ENCODE measurements around the gene DCTD. TPM values are rescaled to one million over a fixed set of nuclear protein-coding genes. Genes with fewer than 3 reads are reported as not detected.

The DCTD gene
- total RNA-seq, 1 experiment from 2014 or later = 100 TPM

- Histone ChIP-seq H2AFZ (ENCODE audit: low read length) (no peak overlapping the region), H3T11ph (ENCODE audit: low read length) (no peak overlapping the region), H3K79me2 (ENCODE audit: insufficient read depth, low read length) (peaks cover 1% of the 10 kb centered on the region; the same call in 1 of the 2 replicates), H3K23me2 (ENCODE audit: insufficient read length, low read depth, low read length, poor library complexity, severe bottlenecking) (no peaks in the 10 kb centered on the region), H3K9me3 (ENCODE audit: control insufficient read depth, low read depth, low read length) (no peaks in the 10 kb centered on the region), H3K27ac (ENCODE audit: insufficient read length, low read depth, low read length) (no peak overlapping the region), H2BK12ac (ENCODE audit: insufficient read length, low read depth, low read length) (no peak overlapping the region), H3K9ac (ENCODE audit: extremely low read depth, insufficient read length, low read length) (no peak overlapping the region), H2BK120ac (ENCODE audit: low read depth, low read length, poor library complexity, severe bottlenecking) (no peak overlapping the region), H3K14ac (ENCODE audit: insufficient read depth, low read length) (no peak overlapping the region), H3K27me3 (ENCODE audit: insufficient read depth, low read length) (no peaks in the 10 kb centered on the region), H3K23ac (ENCODE audit: insufficient read length, low read depth, low read length) (no peak overlapping the region), H4K20me1 (ENCODE audit: control insufficient read depth, insufficient read depth, insufficient read length) (no peaks in the 10 kb centered on the region), H3K79me1 (ENCODE audit: insufficient read depth, low read depth, low read length, poor library complexity, severe bottlenecking) (no peaks in the 10 kb centered on the region), H3K18ac (ENCODE audit: insufficient read length, low read depth, low read length) (no peak overlapping the region), H4K91ac (ENCODE audit: insufficient read length, low read depth, low read length) (no peak overlapping the region), H3K4ac (ENCODE audit: low read depth, low read length) (no peak overlapping the region), H2BK15ac (ENCODE audit: low read depth, low read length) (no peak overlapping the region), H3K56ac (ENCODE audit: insufficient read length, low read depth, low read length) (no peak overlapping the region), H3K4me1 (ENCODE audit: insufficient read depth, low read length) (no peaks in the 10 kb centered on the region), H2BK20ac (ENCODE audit: low read depth, low read length, poor library complexity, severe bottlenecking) (no peak overlapping the region), H4K5ac (ENCODE audit: insufficient read length, low read depth, low read length) (no peak overlapping the region), H2AK5ac (ENCODE audit: insufficient read length, low read length) (no peak overlapping the region), H4K8ac (replicated peaks; ENCODE audit: insufficient read length, low read depth, low read length) (no peak overlapping the region), H3K4me2 (ENCODE audit: insufficient read depth, insufficient read length, low read length) (no peak overlapping the region), H2BK5ac (ENCODE audit: insufficient read length, low read length) (no peak overlapping the region)
- Mint-ChIP-seq H3K27ac (no peak overlapping the region), H3K27me3 (ENCODE audit: low read depth) (no peaks in the 10 kb centered on the region), H3K9me3 (no peaks in the 10 kb centered on the region), H3K36me3 (ENCODE audit: insufficient read depth in 1 of 3, low read depth in 3 of 3) (peaks cover 11 to 86% (median 72%) of the 10 kb centered on the region in 3 experiments; a peak in 6 of 7 replicates), H3K4me3 (no peak overlapping the region), H3K4me1 (peaks cover 0 to 3% of the 10 kb centered on the region in 2 experiments; a peak in 1 of 4 replicates)
- no CpG with 5 or more reads among the region's 6 CpGs for WGBS (ENCODE audit: extremely low coverage, insufficient read length, low lambda C conversion rate)
- TF ChIP-seq CTCF (conservative IDR thresholded peaks at IDR 0.05) = no peak
- DNase-seq = no peak
Measured at GRCh38 chr4:182893047-182893446, 24.1 kb downstream of the DCTD start.
